Hepatocyte (in vitro differentiated cells): ENCODE data around the gene PLCH2. TPM values are rescaled to one million over a fixed set of nuclear protein-coding genes. Genes with fewer than 3 reads are reported as not detected.

Experiments
- DNase-seq: peaks from one replicate; pipeline ENCODE4 v3.0.0-alpha.2; 2016; ENCODE audit warnings: low spot score
- H2AFZ ChIP-seq: fragments of 200-600 bp; sonication (generic); 2 replicates; pipeline ENCODE4 v1.6.0; 2016; ENCODE audit warnings: antibody characterized with exemption, mild to moderate bottlenecking
- H3K27ac ChIP-seq: fragments of 200-600 bp; sonication (generic); 2 replicates; pipeline ENCODE4 v1.5.1; 2016; ENCODE audit warnings: mild to moderate bottlenecking
- H3K27me3 ChIP-seq: fragments of 200-600 bp; sonication (generic); 2 replicates; pipeline ENCODE4 v1.6.1; 2016
- H3K36me3 ChIP-seq: fragments of 200-600 bp; sonication (generic); replicated peaks from 2 replicates; pipeline ENCODE4 v1.5.1; 2016; ENCODE audit warnings: low read depth; ENCODE audit not compliant: insufficient read depth
- H3K4me1 ChIP-seq: fragments of 200-600 bp; sonication (generic); 2 replicates; pipeline ENCODE4 v1.5.1; 2016; ENCODE audit warnings: mild to moderate bottlenecking, moderate library complexity; ENCODE audit not compliant: insufficient read depth
- H3K4me2 ChIP-seq: fragments of 200-600 bp; sonication (generic); 2 replicates; pipeline ENCODE4 v1.6.0; 2016
- H3K4me3 ChIP-seq: fragments of 200-600 bp; sonication (generic); 2 replicates; pipeline ENCODE4 v1.5.1; 2016; ENCODE audit warnings: mild to moderate bottlenecking
- H3K79me2 ChIP-seq: fragments of 200-600 bp; sonication (generic); 2 replicates; pipeline ENCODE4 v1.6.0; 2017; ENCODE audit warnings: mild to moderate bottlenecking
- H3K9me2 ChIP-seq: fragments of 200-600 bp; sonication (generic); replicated peaks from 2 replicates; pipeline ENCODE4 v1.6.0; 2017; ENCODE audit warnings: mild to moderate bottlenecking; ENCODE audit not compliant: insufficient read depth
- H3K9me3 ChIP-seq: fragments of 200-600 bp; sonication (generic); 2 replicates; pipeline ENCODE4 v1.5.1; 2016; ENCODE audit warnings: low read depth, mild to moderate bottlenecking
- H4K20me1 ChIP-seq: fragments of 200-600 bp; sonication (generic); 2 replicates; pipeline ENCODE4 v1.6.0; 2016; ENCODE audit warnings: mild to moderate bottlenecking; ENCODE audit not compliant: insufficient read depth, poor library complexity, severe bottlenecking
- CTCF ChIP-seq: fragments of 200-600 bp; sonication (generic); IDR thresholded peaks from 2 replicates; pipeline ENCODE4 v1.5.1; 2016; ENCODE audit warnings: antibody characterized with exemption, mild to moderate bottlenecking; ENCODE audit not compliant: poor library complexity
- EZH2 ChIP-seq: fragments of 200-600 bp; sonication (generic); IDR thresholded peaks from 2 replicates; pipeline ENCODE4 v1.6.1; 2016; ENCODE audit warnings: antibody characterized with exemption, mild to moderate bottlenecking, borderline replicate concordance
- EZH2phosphoT487 ChIP-seq: fragments of 200-600 bp; sonication (generic); IDR thresholded peaks from one replicate; pipeline ENCODE4 v1.6.1; 2018; ENCODE audit warnings: antibody characterized with exemption, mild to moderate bottlenecking, low read depth, moderate library complexity; ENCODE audit not compliant: unreplicated experiment, severe bottlenecking
- WGBS: methylation state at CpG from one replicate; pipeline ENCODE4 v1.1.6; 2016; ENCODE audit warnings: low lambda C conversion rate; ENCODE audit errors: missing lambda C conversion rate; 5-methylcytosine and 5-hydroxymethylcytosine counted together
- polyA plus RNA-seq: library from polyadenylated mRNA; unstranded; fragments of >200 nt; fragmentation: Nextera tagmentation; extraction: Ambion mirVana; gene quantifications from 2 replicates; pipeline ENCODE4 v1.2.1, GENCODE V29; 2016
- total RNA-seq: library from RNA; depleted of rRNA; stranded (reverse); fragments of >200 nt; gene quantifications from 2 replicates; pipeline ENCODE4 v1.2.3, GENCODE V29; 2014

The PLCH2 gene
- total and polyA plus RNA-seq, 2 experiments from 2014 or later: 1.3 to 3.4 TPM

GRCh38 chr1:2435746-2436355 lies 40.2 kb upstream of the PLCH2 start:
- Histone ChIP-seq H3K4me3 (no peak overlapping the region), H3K27me3 (peaks cover 3% of the 10 kb centered on the region), H3K9me3 (no peaks in the 10 kb centered on the region), H3K9me2 (no peaks in the 10 kb centered on the region), H3K36me3 (no peaks in the 10 kb centered on the region), H2AFZ (no peak overlapping the region), H3K4me1 (no peaks in the 10 kb centered on the region), H4K20me1 (no peaks in the 10 kb centered on the region), H3K4me2 (no peak overlapping the region), H3K27ac (no peak overlapping the region), H3K79me2 (no peaks in the 10 kb centered on the region)
- DNase-seq: no peak
- 100% methylated on average over 1 of the region's 2 CpGs for WGBS
- TF ChIP-seq EZH2 (no peak), EZH2phosphoT487 (no peak), CTCF (no peak)

GRCh38 chr1:2436876-2437275 lies 39.2 kb upstream of the PLCH2 start:
- no peak for DNase-seq
- TF ChIP-seq CTCF (no peak), EZH2phosphoT487 (no peak), EZH2 (no peak)
- no peak overlapping the region for H2AFZ ChIP-seq
- no peak overlapping the region for H3K27ac ChIP-seq
- 94% methylated on average over 6 of the region's 7 CpGs for WGBS
- no peaks in the 10 kb centered on the region for H3K9me2 ChIP-seq
- H3K9me3 ChIP-seq: no peaks in the 10 kb centered on the region
- no peak overlapping the region for H3K4me3 ChIP-seq
- H3K4me1 ChIP-seq: no peaks in the 10 kb centered on the region
- no peaks in the 10 kb centered on the region for H3K79me2 ChIP-seq
- no peak overlapping the region for H3K4me2 ChIP-seq
- H3K27me3 ChIP-seq: peaks cover 10% of the 10 kb centered on the region
- no peaks in the 10 kb centered on the region for H3K36me3 ChIP-seq
- no peaks in the 10 kb centered on the region for H4K20me1 ChIP-seq

DNA sequence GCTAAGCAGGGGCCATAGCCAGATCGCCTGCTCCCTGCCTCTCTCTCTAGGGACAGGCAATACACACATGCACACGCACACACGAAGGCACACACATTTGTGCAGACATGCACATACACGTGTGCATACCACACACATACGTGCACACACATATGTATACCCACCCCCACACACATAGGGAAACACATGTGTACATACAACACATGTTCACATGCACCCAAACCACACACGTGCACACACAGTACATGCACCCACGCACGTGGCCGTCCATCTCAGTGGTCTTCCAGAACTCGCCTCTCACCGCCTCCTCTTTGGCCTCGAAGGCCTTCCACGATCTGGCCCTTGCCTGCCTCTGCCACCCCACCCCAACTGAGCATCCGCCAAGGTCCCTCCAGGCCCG lies 38.5 kb upstream of the PLCH2 start:
- H3K27ac ChIP-seq: no peak overlapping the region
- 89% methylated on average over 15 of the region's 15 CpGs for WGBS
- H3K4me3 ChIP-seq: no peak overlapping the region
- no peaks in the 10 kb centered on the region for H3K4me1 ChIP-seq
- no peak for DNase-seq
- H4K20me1 ChIP-seq: no peaks in the 10 kb centered on the region
- H2AFZ ChIP-seq: no peak overlapping the region
- H3K4me2 ChIP-seq: no peak overlapping the region
- H3K79me2 ChIP-seq: no peaks in the 10 kb centered on the region
- no peaks in the 10 kb centered on the region for H3K9me2 ChIP-seq
- peaks cover 17% of the 10 kb centered on the region for H3K27me3 ChIP-seq
- TF ChIP-seq CTCF: no peak
- no peak for TF ChIP-seq EZH2phosphoT487
- TF ChIP-seq EZH2: no peak
- no peaks in the 10 kb centered on the region for H3K9me3 ChIP-seq
- no peaks in the 10 kb centered on the region for H3K36me3 ChIP-seq

GRCh38 chr1:2438038-2438437 lies 38.1 kb upstream of the PLCH2 start:
- Histone ChIP-seq H3K27ac (no peak overlapping the region), H3K4me2 (no peak overlapping the region), H3K4me1 (no peaks in the 10 kb centered on the region), H3K27me3 (peaks cover 21% of the 10 kb centered on the region), H3K79me2 (no peaks in the 10 kb centered on the region), H4K20me1 (no peaks in the 10 kb centered on the region), H3K4me3 (no peak overlapping the region), H3K36me3 (no peaks in the 10 kb centered on the region), H3K9me2 (no peaks in the 10 kb centered on the region), H2AFZ (no peak overlapping the region), H3K9me3 (no peaks in the 10 kb centered on the region)
- DNase-seq: no peak
- WGBS: 87% methylated on average over 13 of the region's 15 CpGs
- no peak for TF ChIP-seq EZH2phosphoT487
- no peak for TF ChIP-seq EZH2
- no peak for TF ChIP-seq CTCF
